A549 treated with AZD9567 at 1 μM for 4 hours (cell line): ENCODE measurements around the gene LMCD1. TPM values are rescaled to one million over a fixed set of nuclear protein-coding genes. Genes with fewer than 3 reads are reported as not detected.

ENCODE experiments used
- total RNA-seq: library from RNA; stranded (reverse); fragments of 200-300 nt; extraction: Qiagen RNA extraction; gene quantifications from 5 replicates; pipeline ENCODE4 v1.2.3, GENCODE V29; 2022; ENCODE audit not compliant: insufficient read depth

LMCD1 gene
- 50.3 to 74.9 TPM (median 62.8 TPM) in 5 replicates for total RNA-seq

GRCh38 chr3:8501371-8502131, at the start of gene LMCD1:
Gene LMCD1, plus strand, starts transcription at chr3:8501823. Its CDS starts 116 bp downstream, at chr3:8501939.

Other genes with a start within 250 kb of the LMCD1 start
- gene SSUH2, start 143.0 kb downstream of the LMCD1 start, total RNA-seq, result 0.84 to 0.93 TPM (median 0.86 TPM) in 5 replicates
- not detected in 5 replicates for gene CAV3, start 232.0 kb downstream of the LMCD1 start, total RNA-seq